Stimulated activated CD4-positive, alpha-beta T cell treated with anti-CD3 and anti-CD28 coated beads, TNF-alpha, amount 100 ng/mL, for 48 hours (primary cell): Measurements from ENCODE around the gene BTBD1.

Source experiments
- DNase-seq, 3 donors: peaks; one replicate each; pipeline ENCODE4 v3.0.0-alpha.2; 2020; ENCODE audit warnings: low read depth in 3 of 3

Gene BTBD1

DNA sequence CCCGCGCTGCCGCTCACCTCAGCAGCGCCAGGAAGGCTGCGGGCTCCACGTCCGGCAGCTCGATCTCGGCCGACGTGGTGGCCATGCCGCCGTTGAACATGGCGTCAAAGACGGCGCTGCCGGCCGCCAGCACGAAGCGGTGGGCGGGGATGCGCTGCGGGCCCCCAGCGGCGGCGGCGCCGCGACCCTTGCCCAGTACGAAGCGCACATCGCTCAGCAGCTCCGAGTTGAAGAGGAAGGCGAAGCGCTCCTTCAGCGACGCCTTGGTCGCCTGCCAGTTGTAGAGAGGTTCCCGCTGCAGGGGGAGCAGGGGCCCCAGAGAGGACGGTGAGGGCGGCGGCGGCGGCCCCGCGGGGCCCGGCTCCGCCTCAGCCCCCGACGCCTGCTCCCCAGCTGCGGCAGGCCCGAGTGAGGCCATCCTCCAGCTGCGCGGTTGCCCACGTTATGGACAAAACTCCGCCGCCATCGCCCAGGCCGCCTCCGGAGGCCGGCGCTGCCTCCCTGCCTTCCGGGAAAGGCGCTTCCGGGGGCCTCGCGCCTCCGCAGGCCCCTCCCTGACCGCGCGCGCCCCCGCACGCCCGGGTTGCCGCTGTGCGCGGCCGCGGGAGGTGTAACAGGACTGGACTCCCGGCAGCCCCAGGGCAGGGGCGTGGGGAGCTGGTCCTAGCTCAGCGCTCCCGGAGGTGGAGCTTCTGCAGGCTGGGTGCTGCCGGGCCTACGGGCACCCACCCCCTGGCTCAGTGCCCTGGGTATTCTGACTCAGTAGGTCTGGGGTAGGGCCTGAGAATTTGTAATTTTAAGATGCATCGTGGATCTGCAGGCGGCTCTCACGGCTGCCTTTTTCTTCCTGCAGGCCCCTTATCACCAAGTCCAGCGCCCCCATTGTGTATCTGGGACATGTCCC is at the start of gene BTBD1:
BTBD1 (minus strand) TSS at position 519 of the 904 bp plus-strand sequence; CDS start at position 418, 101 bp downstream.
- DNase-seq, result peak; percentile 77 to 90 (median 86)

DNA sequence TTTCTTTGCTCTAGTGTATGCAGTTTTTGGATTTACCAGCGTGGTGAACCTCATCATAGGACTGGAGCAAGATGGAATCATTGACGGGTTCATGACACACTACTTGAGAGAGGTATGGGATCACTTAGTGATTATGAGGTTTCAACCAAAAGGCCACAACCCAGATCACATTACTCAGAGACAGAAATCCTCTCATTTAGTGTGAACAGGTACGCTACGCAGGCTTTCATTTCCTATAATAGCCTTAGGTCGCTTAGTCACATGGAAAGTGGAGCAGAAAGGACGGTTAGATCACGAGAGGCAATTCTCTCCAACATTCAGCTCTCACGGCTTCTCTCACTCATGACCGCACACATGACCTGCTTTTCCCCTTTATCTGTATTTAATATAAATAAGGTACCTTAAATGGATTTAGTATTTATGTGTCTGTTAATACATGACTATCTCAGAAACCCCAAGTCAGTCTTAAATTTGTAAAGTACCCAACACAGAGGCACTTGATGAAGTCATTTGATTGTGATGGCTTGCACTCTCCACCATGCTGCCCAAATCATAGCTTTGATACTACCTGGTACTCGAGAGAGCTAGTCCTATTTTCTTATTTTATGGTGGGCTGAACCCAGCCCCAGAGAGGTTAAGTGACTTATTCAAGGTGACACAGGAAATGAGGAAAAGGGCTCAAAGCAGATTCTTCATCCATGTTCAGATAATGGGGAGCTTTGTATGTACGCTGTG is 48.9 kb upstream of the BTBD1 start:
- DNase-seq, result no peak

DNA sequence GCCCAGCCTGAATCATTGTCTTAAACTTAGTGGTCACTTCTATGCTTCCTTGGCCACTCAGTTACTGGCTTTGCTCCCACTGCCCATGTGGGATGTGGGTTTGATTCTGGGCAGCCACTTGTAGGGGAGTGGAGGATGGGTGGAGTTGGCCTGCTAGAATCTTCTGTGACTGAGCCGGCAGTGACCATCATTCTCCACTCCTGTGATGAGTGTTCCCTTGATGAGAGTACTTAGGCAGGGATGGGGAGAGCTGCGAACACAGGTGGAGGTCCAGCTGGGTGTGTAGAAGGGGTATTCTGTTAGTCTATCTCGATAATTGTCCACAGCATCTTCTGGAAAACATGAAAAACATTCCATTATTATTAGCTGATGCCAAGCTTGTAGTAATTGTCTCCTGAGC is 48.4 kb upstream of the BTBD1 start:
- no peak for DNase-seq

DNA sequence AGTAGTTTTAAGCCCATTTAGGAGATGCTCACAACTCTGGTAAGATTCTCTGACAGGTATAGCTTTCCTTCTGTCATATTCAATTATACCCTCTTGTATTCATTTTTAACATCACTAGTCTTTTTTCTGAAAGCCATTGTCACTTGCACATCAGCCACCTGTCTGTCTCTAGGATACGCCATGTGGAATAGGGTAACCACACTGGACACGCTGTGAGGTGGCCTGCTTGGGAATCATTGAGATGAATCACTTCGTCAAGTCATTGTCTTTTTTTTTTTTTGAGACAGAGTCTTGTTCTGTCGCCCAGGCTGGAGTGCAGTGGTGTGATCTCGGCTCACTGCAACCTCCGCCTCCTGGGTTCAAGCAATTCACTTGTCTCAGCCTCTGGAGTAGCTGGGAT is 47.8 kb upstream of the BTBD1 start:
- no peak for DNase-seq

GRCh38 chr15:83113881-83114674 is 47.0 kb upstream of the BTBD1 start:
- DNase-seq, result no peak

DNA sequence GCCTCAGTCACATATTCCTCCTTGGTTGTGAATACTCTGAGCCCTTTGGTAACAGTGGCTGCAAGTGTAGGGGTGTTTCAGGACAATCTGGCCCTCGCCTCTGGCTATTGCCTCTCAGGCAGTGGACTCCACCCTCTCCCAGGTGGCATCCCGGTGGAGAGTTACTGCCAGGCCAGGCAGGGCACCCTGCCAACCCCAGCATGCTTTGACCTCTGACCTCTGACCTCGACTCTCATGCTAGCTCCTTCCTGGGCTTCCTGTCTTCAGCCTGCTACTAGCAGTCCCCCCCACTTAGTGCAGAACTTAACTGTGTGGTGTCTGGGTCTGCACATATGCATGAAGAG is 45.9 kb upstream of the BTBD1 start:
- DNase-seq, result no peak

DNA sequence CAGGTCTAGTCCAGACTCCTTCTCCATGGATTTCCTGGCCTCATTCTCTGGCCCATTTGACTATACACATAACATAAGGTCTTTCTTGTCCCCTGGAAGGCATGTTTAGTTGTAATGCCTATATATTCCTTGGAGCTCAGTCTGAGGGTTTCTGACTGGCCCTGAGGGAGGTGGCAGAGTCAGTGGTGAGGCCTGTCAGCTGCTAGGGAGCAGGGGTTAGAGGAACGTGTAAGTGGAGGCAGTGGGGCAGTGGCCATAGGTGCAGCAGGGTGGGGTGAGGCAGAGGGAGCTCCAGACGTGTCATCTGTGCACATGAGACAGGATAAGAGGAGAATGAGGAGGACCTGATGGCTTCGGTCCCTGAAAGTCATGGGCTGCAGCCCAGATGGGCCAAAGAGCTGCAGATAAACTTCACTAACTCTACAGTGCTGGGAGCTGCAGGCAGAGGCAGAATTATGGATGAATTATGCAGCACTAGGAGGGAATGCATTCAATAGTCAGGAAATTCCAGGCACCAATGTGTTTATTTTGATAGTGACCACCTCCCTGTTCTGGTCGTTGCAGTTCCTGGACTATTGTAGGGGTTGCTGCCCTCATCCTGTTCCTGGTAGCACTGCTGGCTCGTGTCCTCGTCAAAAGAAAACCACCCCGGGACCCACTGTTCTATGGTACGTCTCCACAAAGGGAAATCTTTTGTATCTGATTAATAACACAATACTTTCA is 45.3 kb upstream of the BTBD1 start:
- DNase-seq, result no peak

DNA sequence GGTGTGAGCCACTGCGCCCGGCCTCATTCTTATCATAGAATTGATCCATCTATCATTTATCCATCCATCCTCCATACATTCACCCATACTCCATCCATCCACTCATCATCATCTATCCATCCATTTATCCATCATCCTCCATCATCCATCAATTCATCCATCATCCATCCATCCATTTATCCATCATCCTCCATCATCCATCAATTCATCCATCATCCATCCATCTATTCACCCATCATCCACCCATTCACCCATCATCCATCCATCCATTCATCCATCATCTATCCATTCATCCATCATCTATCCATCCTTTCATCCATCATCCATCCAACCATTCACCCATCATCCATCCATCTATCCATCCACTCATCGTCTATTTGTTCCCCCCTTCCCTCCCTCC is 44.1 kb upstream of the BTBD1 start:
- no peak for DNase-seq

- DNase-seq, result no peak
These were observed 43.3 kb upstream of the BTBD1 start for GRCh38 chr15:83110381-83110780.

- DNase-seq, result no peak
These were observed 42.5 kb upstream of the BTBD1 start for GRCh38 chr15:83109532-83109931.

GRCh38 chr15:83108266-83109219 is 41.5 kb upstream of the BTBD1 start:
- DNase-seq, result no peak

- no peak for DNase-seq
These were observed 40.8 kb upstream of the BTBD1 start for GRCh38 chr15:83107841-83108181.

GRCh38 chr15:83106994-83107840 is 40.2 kb upstream of the BTBD1 start, which contains the start of gene TM6SF1:
TM6SF1 (plus strand) TSS chr15:83107645; CDS start chr15:83107681, 36 bp downstream.
- no peak for DNase-seq

DNA sequence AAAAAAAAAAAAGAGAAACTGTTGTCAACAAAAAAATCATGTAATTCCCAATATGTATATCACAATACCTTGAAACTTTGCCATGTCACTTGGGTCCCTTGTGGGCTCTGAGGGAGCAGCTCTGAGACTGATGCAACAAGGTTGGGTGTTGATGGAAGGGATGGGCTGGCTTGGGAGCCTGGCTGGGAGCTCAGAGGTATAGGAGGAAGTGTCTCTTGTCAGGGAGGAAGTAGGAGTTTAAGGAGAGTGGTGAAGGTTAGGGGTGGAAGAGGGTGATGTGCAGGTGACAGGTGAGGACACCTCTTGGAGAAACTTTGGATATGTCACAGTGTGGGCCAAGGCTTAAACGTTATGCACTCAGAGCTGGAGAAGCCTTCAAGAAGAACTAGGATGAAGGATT is 38.4 kb upstream of the BTBD1 start:
- DNase-seq, result no peak

GRCh38 chr15:83104141-83104540 is 37.1 kb upstream of the BTBD1 start:
- no peak for DNase-seq

- no peak for DNase-seq
These were observed 35.3 kb upstream of the BTBD1 start for GRCh38 chr15:83102346-83102745.

- no peak for DNase-seq
These were observed 33.1 kb upstream of the BTBD1 start for GRCh38 chr15:83100097-83100646.

DNA sequence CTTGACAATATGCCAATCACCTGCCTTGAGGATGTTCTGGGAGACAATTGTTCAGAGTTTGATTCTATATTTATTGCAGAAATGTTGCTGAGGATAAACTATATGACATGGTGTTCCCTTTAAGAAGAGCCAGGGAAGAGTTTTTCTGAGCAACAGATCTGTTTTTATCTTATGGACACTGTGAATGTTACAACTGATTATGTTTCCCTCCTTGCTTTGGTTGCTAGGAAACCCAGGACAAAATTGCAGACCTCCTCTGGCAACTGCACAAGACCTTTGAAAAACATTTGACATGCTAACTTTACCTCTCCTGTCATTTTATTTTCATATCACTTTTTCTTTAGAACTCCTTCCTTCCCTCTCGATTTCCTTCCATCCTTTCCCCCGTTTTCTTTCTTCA is 32.2 kb upstream of the BTBD1 start:
- no peak for DNase-seq

- DNase-seq, result no peak
These were observed 31.0 kb upstream of the BTBD1 start for GRCh38 chr15:83098079-83098478.
